ENCODE results near the gene SF3B3. TPM values are rescaled to one million over a fixed set of nuclear protein-coding genes. Genes with fewer than 3 reads are reported as not detected.

Gene SF3B3
- polyA plus RNA-seq, 1 donor (not counting 4 experiments of a cell fraction or from before 2014, with no cell fraction given) = 142 TPM

DNA sequence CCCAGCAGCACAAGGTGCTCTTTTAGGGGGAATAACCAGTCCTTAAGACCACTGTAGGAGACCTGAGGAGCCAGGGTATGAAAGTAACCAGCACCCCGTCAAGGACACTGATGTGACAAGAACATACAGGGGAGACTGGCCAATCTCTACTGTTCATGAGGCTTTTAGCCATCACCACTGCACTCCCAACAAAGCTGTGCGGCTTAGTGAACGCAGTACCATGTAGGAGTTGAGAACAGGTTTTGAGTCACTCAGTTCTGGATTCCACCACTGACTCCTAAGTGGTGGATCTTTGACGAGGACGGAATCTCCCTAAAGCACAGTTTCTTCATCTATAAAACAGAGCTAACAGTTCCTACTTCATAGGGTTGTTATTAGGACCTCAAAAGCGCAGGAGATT, 27.1 kb upstream of the SF3B3 start:
- dilution Hi-C loops (cut with MboI; ENCODE audit: extremely low pct_ligation_motif_present, low sequenced_read_pairs) = no loop called here
- H3K27ac ChIP-seq (ENCODE audit: control insufficient read depth, insufficient read depth, low read length) = no peak overlapping the region
- no peaks in the 10 kb centered on the region for H3K9me3 ChIP-seq (ENCODE audit: control insufficient read depth, low read depth, low read length)
- peaks cover 8 to 11% of the 10 kb centered on the region in 2 experiments for H3K36me3 ChIP-seq (ENCODE audit: control insufficient read depth in 2 of 2, extremely low read depth in 1 of 2, insufficient read depth in 2 of 2, low read length in 2 of 2)
- H3K4me1 ChIP-seq (ENCODE audit: control insufficient read depth, extremely low read depth, insufficient read depth, low read length) = no peaks in the 10 kb centered on the region
- H4K20me1 ChIP-seq (ENCODE audit: control insufficient read depth, extremely low read depth, insufficient read depth, low read length) = no peaks in the 10 kb centered on the region
- H3K9me1 ChIP-seq (ENCODE audit: control insufficient read depth, extremely low read depth, insufficient read depth, low read length) = no peaks in the 10 kb centered on the region
- H3K9ac ChIP-seq (ENCODE audit: control insufficient read depth, extremely low read depth, insufficient read depth, low read length) = no peak overlapping the region
- no peak for DNase-seq (ENCODE audit: low read depth, low spot score)
- H3K79me2 ChIP-seq (ENCODE audit: control insufficient read depth, insufficient read depth, low read length) = no peaks in the 10 kb centered on the region
- FAIRE-seq = no peak
- H2AFZ ChIP-seq (ENCODE audit: control insufficient read depth, low read length) = no peak overlapping the region
- TF ChIP-seq EZH2 (IDR thresholded peaks at IDR 0.05; ENCODE audit: low read length) = no peak
- TF ChIP-seq, protein P1, sequence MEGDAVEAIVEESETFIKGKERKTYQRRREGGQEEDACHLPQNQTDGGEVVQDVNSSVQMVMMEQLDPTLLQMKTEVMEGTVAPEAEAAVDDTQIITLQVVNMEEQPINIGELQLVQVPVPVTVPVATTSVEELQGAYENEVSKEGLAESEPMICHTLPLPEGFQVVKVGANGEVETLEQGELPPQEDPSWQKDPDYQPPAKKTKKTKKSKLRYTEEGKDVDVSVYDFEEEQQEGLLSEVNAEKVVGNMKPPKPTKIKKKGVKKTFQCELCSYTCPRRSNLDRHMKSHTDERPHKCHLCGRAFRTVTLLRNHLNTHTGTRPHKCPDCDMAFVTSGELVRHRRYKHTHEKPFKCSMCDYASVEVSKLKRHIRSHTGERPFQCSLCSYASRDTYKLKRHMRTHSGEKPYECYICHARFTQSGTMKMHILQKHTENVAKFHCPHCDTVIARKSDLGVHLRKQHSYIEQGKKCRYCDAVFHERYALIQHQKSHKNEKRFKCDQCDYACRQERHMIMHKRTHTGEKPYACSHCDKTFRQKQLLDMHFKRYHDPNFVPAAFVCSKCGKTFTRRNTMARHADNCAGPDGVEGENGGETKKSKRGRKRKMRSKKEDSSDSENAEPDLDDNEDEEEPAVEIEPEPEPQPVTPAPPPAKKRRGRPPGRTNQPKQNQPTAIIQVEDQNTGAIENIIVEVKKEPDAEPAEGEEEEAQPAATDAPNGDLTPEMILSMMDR (optimal IDR thresholded peaks at IDR 0.05 in 1 of 3, IDR thresholded peaks at IDR 0.05 in 1 of 3, conservative IDR thresholded peaks at IDR 0.05 in 1 of 3; ENCODE audit: extremely low read depth in 1 of 3, insufficient read depth in 2 of 3, low read length in 3 of 3) = no peak
- no peaks in the 10 kb centered on the region for H3K27me3 ChIP-seq (ENCODE audit: control insufficient read depth, extremely low read depth, insufficient read depth, low read length)
- H3K4me3 ChIP-seq (ENCODE audit: control insufficient read depth in 2 of 3, extremely low read depth in 1 of 3, insufficient read depth in 2 of 3, low read depth in 1 of 3, low read length in 3 of 3) = no peak overlapping the region
- no peak overlapping the region for H3K4me2 ChIP-seq (ENCODE audit: control insufficient read depth, extremely low read depth, insufficient read depth, low read depth, low read length)

DNA sequence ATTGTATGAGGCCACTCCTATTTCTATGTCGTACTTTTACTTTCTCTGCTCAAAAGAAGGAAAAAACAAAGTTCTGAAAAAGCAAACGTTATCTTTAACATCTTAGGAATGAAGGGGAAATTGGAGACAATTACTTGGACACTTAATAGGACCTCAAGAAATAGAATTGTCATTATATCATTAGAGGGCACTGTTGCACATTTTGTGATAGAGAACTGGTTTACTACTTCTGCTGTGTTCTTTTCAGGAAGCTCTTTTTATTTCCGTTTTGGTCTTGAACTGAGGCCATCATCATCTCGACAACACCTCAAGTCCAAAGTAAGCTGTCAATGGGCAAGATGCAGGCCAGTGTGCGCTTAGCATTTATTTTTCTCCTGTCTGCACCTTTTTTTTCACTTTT, 14.9 kb upstream of the SF3B3 start:
- DNase-seq (ENCODE audit: low read depth, low spot score) = no peak
- dilution Hi-C loops (cut with MboI; ENCODE audit: extremely low pct_ligation_motif_present, low sequenced_read_pairs) = no loop called here

More for the DNA sequence above, 14.9 kb upstream of the SF3B3 start:
- Histone ChIP-seq H3K9me3 (ENCODE audit: control insufficient read depth, low read depth, low read length) (no peaks in the 10 kb centered on the region), H3K36me3 (ENCODE audit: control insufficient read depth in 2 of 2, extremely low read depth in 1 of 2, insufficient read depth in 2 of 2, low read length in 2 of 2) (peaks cover 0 to 17% of the 10 kb centered on the region in 2 experiments), H3K27me3 (ENCODE audit: control insufficient read depth, extremely low read depth, insufficient read depth, low read length) (no peaks in the 10 kb centered on the region), H3K4me2 (ENCODE audit: control insufficient read depth, extremely low read depth, insufficient read depth, low read depth, low read length) (no peak overlapping the region), H3K4me1 (ENCODE audit: control insufficient read depth, extremely low read depth, insufficient read depth, low read length) (peaks cover 5% of the 10 kb centered on the region), H3K9me1 (ENCODE audit: control insufficient read depth, extremely low read depth, insufficient read depth, low read length) (no peaks in the 10 kb centered on the region), H3K4me3 (ENCODE audit: control insufficient read depth in 2 of 3, extremely low read depth in 1 of 3, insufficient read depth in 2 of 3, low read depth in 1 of 3, low read length in 3 of 3) (no peak overlapping the region), H2AFZ (ENCODE audit: control insufficient read depth, low read length) (no peak overlapping the region), H3K27ac (ENCODE audit: control insufficient read depth, insufficient read depth, low read length) (no peak overlapping the region), H3K79me2 (ENCODE audit: control insufficient read depth, insufficient read depth, low read length) (no peaks in the 10 kb centered on the region), H4K20me1 (ENCODE audit: control insufficient read depth, extremely low read depth, insufficient read depth, low read length) (no peaks in the 10 kb centered on the region), H3K9ac (ENCODE audit: control insufficient read depth, extremely low read depth, insufficient read depth, low read length) (no peak overlapping the region)
- no peak for TF ChIP-seq EZH2 (IDR thresholded peaks at IDR 0.05; ENCODE audit: low read length)
- TF ChIP-seq, protein P1 (optimal IDR thresholded peaks at IDR 0.05 in 1 of 3, IDR thresholded peaks at IDR 0.05 in 1 of 3, conservative IDR thresholded peaks at IDR 0.05 in 1 of 3; ENCODE audit: extremely low read depth in 1 of 3, insufficient read depth in 2 of 3, low read length in 3 of 3) = no peak
- FAIRE-seq = no peak
